Sciatic nerve (tissue), 2 donors: Measurements from ENCODE around the gene GPC1. TPM values are rescaled to one million over a fixed set of nuclear protein-coding genes. Genes with fewer than 3 reads are reported as not detected.

Experiments used
- ATAC-seq: fragments of 200-7000 bp; cut with Tn5 transposase; one replicate; pipeline ENCODE4 v1.9.1; 2020; ENCODE audit warnings: mild to moderate bottlenecking, moderate library complexity
- DNase-seq: peaks from one replicate; pipeline ENCODE4 v3.0.0-alpha.2; 2020; ENCODE audit warnings: low spot score
- intact Hi-C: fragments of 100-400 bp; cut with DNase I; formaldehyde crosslinking; loops from one replicate; pipeline ENCODE4 v1.14.2; 2022
- total RNA-seq: library from RNA; stranded (reverse); fragmentation: NEBNext Ultra II Directional; extraction: Animal tissue kit (Norgen Biotek cat#: 25700); gene quantifications from one replicate; pipeline ENCODE4 v1.2.1, GENCODE V29; 2021
- donor health status: DM: no; HTN: no; CAD: no.
- donor health status: DM: no; HTN: no; CAD: no.

GPC1 gene
- total RNA-seq, 1 donor from 2014 or later: 85.4 TPM

DNA sequence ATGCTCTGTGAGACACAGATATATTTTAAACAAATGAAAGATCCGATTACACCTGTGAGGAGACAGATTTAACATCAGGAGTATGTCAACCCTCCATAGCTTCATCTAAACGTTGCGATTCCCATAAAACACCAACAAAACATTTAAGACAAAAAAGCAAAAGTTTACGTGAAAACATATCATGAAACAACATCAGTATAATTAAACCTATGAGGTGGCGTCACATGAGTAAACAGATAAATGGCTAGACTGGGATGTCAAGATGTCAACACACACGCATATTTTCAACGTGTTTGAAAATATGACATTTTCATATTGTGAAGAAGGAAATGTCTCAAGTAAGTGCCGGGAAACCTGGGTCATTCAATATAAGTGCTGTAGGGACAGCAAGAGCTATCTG lies 25.5 kb upstream of the GPC1 start:
- ATAC-seq (no peak), DNase-seq (no peak)
- intact Hi-C loops: no loop called here

- intact Hi-C loops: no loop called here
- no peak for ATAC-seq
- DNase-seq: no peak
Observed at GRCh38 chr2:240410808-240411207, 24.7 kb upstream of the GPC1 start.

GRCh38 chr2:240411261-240412160 lies 24.0 kb upstream of the GPC1 start:
- ATAC-seq (no peak), DNase-seq (no peak)
- intact Hi-C loops: no loop called here

GRCh38 chr2:240412211-240412861 lies 23.1 kb upstream of the GPC1 start:
- intact Hi-C loops: no loop called here
- DNase-seq (peak; percentile 46), ATAC-seq (peak; percentile 20)

DNA sequence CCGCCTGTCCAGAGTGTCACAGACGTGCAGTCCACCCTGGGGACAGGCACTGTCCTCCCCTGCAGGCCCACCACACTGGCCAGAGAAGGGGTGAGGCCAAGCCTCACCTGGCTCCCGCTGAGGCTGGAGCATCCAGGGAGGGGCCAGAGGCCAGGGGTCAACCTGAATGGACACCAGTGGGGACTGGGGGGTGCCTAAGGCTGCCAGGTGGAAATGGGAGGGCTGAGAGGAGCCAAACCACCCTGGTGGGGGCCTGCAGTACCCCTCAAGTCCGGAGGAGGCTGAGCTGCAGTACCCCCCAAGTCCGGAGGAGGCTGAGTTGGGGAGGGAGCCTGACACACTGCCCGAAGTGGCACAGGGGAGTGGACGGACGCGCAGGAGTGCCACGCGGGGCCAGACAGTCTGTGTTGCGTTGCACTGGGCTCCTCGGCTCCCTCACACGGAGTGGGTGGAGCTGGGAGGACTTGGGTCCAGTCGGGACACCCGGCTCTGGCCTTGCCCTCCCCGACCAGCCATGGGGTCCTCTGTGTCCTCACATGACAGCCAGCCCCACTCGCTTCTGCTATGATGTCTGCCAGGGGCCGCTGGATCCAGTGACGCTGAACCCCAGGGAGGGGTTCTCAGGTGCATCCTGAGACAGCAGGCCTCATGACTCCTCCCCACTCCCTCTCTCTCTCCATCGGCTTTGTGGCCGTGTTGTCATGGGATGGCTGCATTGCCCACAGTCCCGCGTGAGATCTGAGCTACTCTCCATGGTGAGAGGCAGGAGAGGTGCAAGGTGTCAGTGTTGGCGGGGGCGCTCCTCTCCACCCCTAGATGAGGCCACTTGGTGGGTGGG lies 22.3 kb upstream of the GPC1 start:
- DNase-seq (peak; percentile 46), ATAC-seq (peak; percentile 24)
- intact Hi-C loops: no loop called here

- intact Hi-C loops: no loop called here
Observed at GRCh38 chr2:240413813-240414429, 21.5 kb upstream of the GPC1 start.

GRCh38 chr2:240416821-240417220 lies 18.6 kb upstream of the GPC1 start:
- intact Hi-C loops: no loop called here
- no peak for DNase-seq
- no peak for ATAC-seq

More at GRCh38 chr2:240413813-240414429, 21.5 kb upstream of the GPC1 start:
- DNase-seq: no peak
- no peak for ATAC-seq

GRCh38 chr2:240418311-240418710 lies 17.2 kb upstream of the GPC1 start:
- ATAC-seq: no peak
- intact Hi-C loops: no loop called here
- DNase-seq: no peak

- intact Hi-C loops: no loop called here
- ATAC-seq (no peak), DNase-seq (no peak)
Observed at GRCh38 chr2:240419271-240419670, 16.2 kb upstream of the GPC1 start.

- DNase-seq (no peak), ATAC-seq (no peak)
- intact Hi-C loops: no loop called here
Observed at GRCh38 chr2:240419723-240420122, 15.7 kb upstream of the GPC1 start.

DNA sequence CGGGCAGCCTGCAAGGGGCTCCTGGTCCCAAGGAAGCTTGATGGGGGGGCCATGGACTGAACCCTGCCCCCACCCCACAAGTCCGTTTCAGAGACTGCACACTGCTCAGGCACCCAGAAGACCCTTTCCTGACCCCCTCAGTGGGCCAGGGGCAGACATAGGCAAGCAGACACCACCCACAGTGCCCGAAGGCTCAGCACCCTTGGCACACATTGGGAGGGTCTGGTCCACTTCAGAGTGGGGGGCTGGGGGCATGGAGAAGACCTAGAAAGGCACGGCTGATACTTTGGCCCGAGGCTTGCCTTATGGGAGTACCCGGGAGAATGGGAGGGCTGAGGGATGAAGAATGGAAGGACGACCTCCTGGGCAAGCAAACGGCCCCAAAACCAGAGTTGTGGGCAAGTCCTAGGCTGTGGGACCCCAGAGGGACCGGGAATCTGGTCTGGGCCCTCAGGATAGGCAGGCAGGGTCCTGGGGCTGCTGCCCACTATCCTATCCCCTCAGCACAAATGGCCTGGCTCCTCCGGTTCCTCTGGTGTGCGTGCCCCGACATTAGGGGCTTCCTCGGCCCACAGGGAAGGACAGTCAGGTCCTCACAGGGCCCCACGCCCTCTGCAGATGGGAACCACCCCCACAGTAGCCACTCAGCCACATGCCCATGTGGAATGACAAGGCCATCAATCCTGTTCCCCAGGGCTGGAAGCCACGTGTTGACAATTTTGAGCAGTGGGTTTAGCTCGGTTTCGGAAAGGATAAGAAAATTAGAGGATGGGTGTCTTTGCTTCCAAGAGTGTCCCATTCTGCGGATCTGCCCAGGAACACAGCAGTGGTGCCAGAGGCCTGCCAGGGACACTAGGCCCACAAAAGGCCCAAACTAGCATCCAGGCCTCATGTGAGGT lies 15.0 kb upstream of the GPC1 start:
- DNase-seq (no peak), ATAC-seq (no peak)
- intact Hi-C loops: no loop called here

GRCh38 chr2:240421381-240421780 lies 14.1 kb upstream of the GPC1 start:
- intact Hi-C loops: no loop called here
- ATAC-seq (no peak), DNase-seq (no peak)

GRCh38 chr2:240422658-240423329 lies 12.7 kb upstream of the GPC1 start:
- ATAC-seq (no peak), DNase-seq (no peak)
- intact Hi-C loops: no loop called here

DNA sequence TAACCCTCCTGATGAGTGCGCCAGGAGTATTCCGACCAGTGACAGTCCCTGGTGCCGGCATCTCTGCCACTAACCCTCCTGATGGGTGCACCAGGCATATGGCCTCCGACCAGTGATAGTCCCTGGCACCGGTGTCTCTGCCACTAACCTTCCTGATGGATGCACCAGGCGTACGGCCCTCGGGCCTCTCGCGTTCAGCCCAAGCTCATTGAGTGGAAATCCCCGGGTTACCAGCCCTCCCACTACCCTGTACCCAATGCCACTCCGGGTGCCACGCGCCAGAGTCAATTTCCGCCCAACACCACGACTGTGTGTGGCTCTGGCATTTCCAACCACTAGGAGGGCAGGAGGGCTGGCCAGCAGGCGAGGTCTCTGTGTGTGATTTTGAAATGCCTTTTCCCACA lies 11.7 kb upstream of the GPC1 start:
- peak; percentile 46 for DNase-seq
- ATAC-seq: no peak
- intact Hi-C loops: no loop called here

GRCh38 chr2:240424341-240425235 lies 10.9 kb upstream of the GPC1 start:
- intact Hi-C loops: no loop called here
- DNase-seq: peak; percentile 53
- ATAC-seq: no peak

GRCh38 chr2:240425236-240425615 lies 10.2 kb upstream of the GPC1 start:
- intact Hi-C loops: no loop called here
- no peak for DNase-seq

GRCh38 chr2:240425697-240426096 lies 9.8 kb upstream of the GPC1 start:
- DNase-seq (no peak), ATAC-seq (no peak)
- intact Hi-C loops: no loop called here

More at GRCh38 chr2:240425236-240425615, 10.2 kb upstream of the GPC1 start:
- no peak for ATAC-seq
